Smooth muscle cell (in vitro differentiated cells): Measurements from ENCODE around the gene CFTR. TPM values are rescaled to one million over a fixed set of nuclear protein-coding genes. Genes with fewer than 3 reads are reported as not detected.

ENCODE experiments used
- DNase-seq: peaks from one replicate; lab custom pipeline; 2025; ENCODE audit not compliant: unreplicated experiment; lab: John Stamatoyannopoulos, UW
- H2AFZ ChIP-seq: fragments of 200-600 bp; sonication (generic); 2 replicates; pipeline ENCODE4 v1.6.0; 2016; ENCODE audit warnings: antibody characterized with exemption, low read depth, mild to moderate bottlenecking
- H3F3A ChIP-seq: fragments of 200-600 bp; sonication (generic); 2 replicates; pipeline ENCODE4 v1.6.0; 2017; ENCODE audit warnings: antibody characterized with exemption, low read depth
- H3K27ac ChIP-seq: fragments of 200-600 bp; sonication (generic); 2 replicates; pipeline ENCODE4 v1.5.1; 2016; ENCODE audit warnings: low read depth, mild to moderate bottlenecking
- H3K27me3 ChIP-seq: fragments of 200-600 bp; sonication (generic); 2 replicates; pipeline ENCODE4 v1.6.1; 2016; ENCODE audit warnings: low read depth, mild to moderate bottlenecking
- H3K36me3 ChIP-seq: fragments of 200-600 bp; sonication (generic); 2 replicates; pipeline ENCODE4 v1.5.1; 2016; ENCODE audit warnings: low read depth
- H3K4me1 ChIP-seq: fragments of 200-600 bp; sonication (generic); 2 replicates; pipeline ENCODE4 v1.5.1; 2016; ENCODE audit warnings: low read depth
- H3K4me2 ChIP-seq: fragments of 200-600 bp; sonication (generic); 2 replicates; pipeline ENCODE4 v1.6.0; 2016; ENCODE audit warnings: mild to moderate bottlenecking
- H3K4me3 ChIP-seq: fragments of 200-600 bp; sonication (generic); 2 replicates; pipeline ENCODE4 v1.5.1; 2016; ENCODE audit warnings: mild to moderate bottlenecking
- H3K79me2 ChIP-seq: fragments of 200-600 bp; sonication (generic); 2 replicates; pipeline ENCODE4 v1.6.0; 2016; ENCODE audit warnings: low read depth, mild to moderate bottlenecking
- H3K9ac ChIP-seq: fragments of 200-600 bp; sonication (generic); 2 replicates; pipeline ENCODE4 v1.6.0; 2016; ENCODE audit warnings: low read depth
- H3K9me3 ChIP-seq: fragments of 200-600 bp; sonication (generic); replicated peaks from 2 replicates; pipeline ENCODE4 v1.5.1; 2016; ENCODE audit warnings: low read depth
- H4K20me1 ChIP-seq: fragments of 200-600 bp; sonication (generic); 2 replicates; pipeline ENCODE4 v1.6.0; 2016; ENCODE audit warnings: low read depth
- WGBS: methylation state at CpG from one replicate; pipeline ENCODE4 v1.1.7; 2016; ENCODE audit warnings: low lambda C conversion rate; 5-methylcytosine and 5-hydroxymethylcytosine counted together
- polyA plus RNA-seq: library from polyadenylated mRNA; unstranded; fragments of >200 nt; fragmentation: Nextera tagmentation; extraction: Ambion mirVana; gene quantifications from 2 replicates; pipeline ENCODE4 v1.2.1, GENCODE V29; 2016
- total RNA-seq: library from RNA; depleted of rRNA; stranded (reverse); fragments of >200 nt; gene quantifications from 2 replicates; pipeline ENCODE4 v1.2.3, GENCODE V29; 2014
- TF ChIP-seq, protein P1 (sequence below): fragments of 200-600 bp; sonication (generic); IDR thresholded peaks from 2 replicates; pipeline ENCODE4 v1.5.1; 2017; ENCODE audit warnings: borderline replicate concordance, mild to moderate bottlenecking, antibody characterized with exemption; ENCODE audit not compliant: insufficient read depth, poor library complexity, severe bottlenecking

CFTR gene
- total and polyA plus RNA-seq, 2 experiments from 2014 or later: 0.53 to 1.6 TPM

GRCh38 chr7:117552660-117553059 is 72.8 kb downstream of the CFTR start:
- TF ChIP-seq, protein P1, sequence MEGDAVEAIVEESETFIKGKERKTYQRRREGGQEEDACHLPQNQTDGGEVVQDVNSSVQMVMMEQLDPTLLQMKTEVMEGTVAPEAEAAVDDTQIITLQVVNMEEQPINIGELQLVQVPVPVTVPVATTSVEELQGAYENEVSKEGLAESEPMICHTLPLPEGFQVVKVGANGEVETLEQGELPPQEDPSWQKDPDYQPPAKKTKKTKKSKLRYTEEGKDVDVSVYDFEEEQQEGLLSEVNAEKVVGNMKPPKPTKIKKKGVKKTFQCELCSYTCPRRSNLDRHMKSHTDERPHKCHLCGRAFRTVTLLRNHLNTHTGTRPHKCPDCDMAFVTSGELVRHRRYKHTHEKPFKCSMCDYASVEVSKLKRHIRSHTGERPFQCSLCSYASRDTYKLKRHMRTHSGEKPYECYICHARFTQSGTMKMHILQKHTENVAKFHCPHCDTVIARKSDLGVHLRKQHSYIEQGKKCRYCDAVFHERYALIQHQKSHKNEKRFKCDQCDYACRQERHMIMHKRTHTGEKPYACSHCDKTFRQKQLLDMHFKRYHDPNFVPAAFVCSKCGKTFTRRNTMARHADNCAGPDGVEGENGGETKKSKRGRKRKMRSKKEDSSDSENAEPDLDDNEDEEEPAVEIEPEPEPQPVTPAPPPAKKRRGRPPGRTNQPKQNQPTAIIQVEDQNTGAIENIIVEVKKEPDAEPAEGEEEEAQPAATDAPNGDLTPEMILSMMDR: no peak
- no peak overlapping the region for H2AFZ ChIP-seq

DNA sequence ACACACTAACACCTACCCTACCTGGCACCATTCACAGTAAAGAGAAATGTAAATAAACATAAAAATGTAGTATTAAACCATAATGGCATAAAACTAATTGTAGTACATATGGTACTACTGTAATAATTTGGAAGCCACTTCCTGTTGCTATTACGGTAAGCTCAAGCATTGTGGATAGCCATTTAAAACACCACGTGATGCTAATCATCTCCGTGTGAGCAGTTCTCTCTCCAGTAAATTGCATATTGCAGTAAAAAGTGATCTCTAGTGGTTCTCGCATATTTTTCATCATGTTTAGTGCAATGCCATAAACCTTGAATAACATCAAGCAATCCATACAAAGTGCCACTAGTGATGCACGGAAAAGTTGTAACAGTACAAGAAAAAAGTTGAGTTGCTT is 75.4 kb downstream of the CFTR start:
- Histone ChIP-seq H3K27me3 (no peaks in the 10 kb centered on the region), H3K27ac (no peak overlapping the region)
- WGBS: 93% methylated on average over 5 of the region's 5 CpGs

More at GRCh38 chr7:117552660-117553059, 72.8 kb downstream of the CFTR start:
- H4K20me1 ChIP-seq: no peaks in the 10 kb centered on the region
- no peak overlapping the region for H3K4me2 ChIP-seq
- H3K9ac ChIP-seq: no peak overlapping the region
- H3K79me2 ChIP-seq: no peaks in the 10 kb centered on the region
- peaks cover 2% of the 10 kb centered on the region for H3K4me1 ChIP-seq
- H3K9me3 ChIP-seq: no peaks in the 10 kb centered on the region
- no peak overlapping the region for H3K27ac ChIP-seq
- no peaks in the 10 kb centered on the region for H3F3A ChIP-seq
- H3K4me3 ChIP-seq: no peak overlapping the region
- no peak for DNase-seq
- H3K27me3 ChIP-seq: no peaks in the 10 kb centered on the region
- no peaks in the 10 kb centered on the region for H3K36me3 ChIP-seq

GRCh38 chr7:117559391-117559790 is 79.6 kb downstream of the CFTR start:
- Histone ChIP-seq H2AFZ (no peak overlapping the region), H4K20me1 (no peaks in the 10 kb centered on the region)
- 92% methylated on average over 3 of the region's 3 CpGs for WGBS

More for the DNA sequence above, 75.4 kb downstream of the CFTR start:
- Histone ChIP-seq H3K4me3 (no peak overlapping the region), H3K79me2 (no peaks in the 10 kb centered on the region), H4K20me1 (no peaks in the 10 kb centered on the region), H3K36me3 (no peaks in the 10 kb centered on the region), H3K4me2 (no peak overlapping the region), H3F3A (no peaks in the 10 kb centered on the region), H3K4me1 (no peaks in the 10 kb centered on the region), H3K9ac (no peak overlapping the region), H2AFZ (no peak overlapping the region), H3K9me3 (no peaks in the 10 kb centered on the region)
- TF ChIP-seq, protein P1: no peak
- DNase-seq: no peak

GRCh38 chr7:117560030-117560429 is 80.2 kb downstream of the CFTR start:
- Histone ChIP-seq H3K9me3 (no peaks in the 10 kb centered on the region), H3K27me3 (no peaks in the 10 kb centered on the region), H2AFZ (no peak overlapping the region), H3K27ac (no peak overlapping the region), H3K79me2 (no peaks in the 10 kb centered on the region), H3K36me3 (no peaks in the 10 kb centered on the region), H3K4me3 (no peak overlapping the region), H3K4me2 (no peak overlapping the region), H3K4me1 (no peaks in the 10 kb centered on the region), H3F3A (no peaks in the 10 kb centered on the region), H3K9ac (no peak overlapping the region), H4K20me1 (no peaks in the 10 kb centered on the region)
- TF ChIP-seq, protein P1: no peak
- DNase-seq: no peak

More at GRCh38 chr7:117559391-117559790, 79.6 kb downstream of the CFTR start:
- Histone ChIP-seq H3K4me2 (no peak overlapping the region), H3K4me3 (no peak overlapping the region), H3K36me3 (no peaks in the 10 kb centered on the region), H3K9me3 (no peaks in the 10 kb centered on the region), H3K9ac (no peak overlapping the region), H3K79me2 (no peaks in the 10 kb centered on the region), H3K27me3 (no peaks in the 10 kb centered on the region), H3F3A (no peaks in the 10 kb centered on the region), H3K4me1 (no peaks in the 10 kb centered on the region), H3K27ac (no peak overlapping the region)
- TF ChIP-seq, protein P1: no peak
- no peak for DNase-seq
